HepG2 (cell line): ENCODE results near the gene SARNP. TPM values are rescaled to one million over a fixed set of nuclear protein-coding genes. Genes with fewer than 3 reads are reported as not detected.

Experiments used
- BRCA1 ChIP-seq: sonication (generic); formaldehyde crosslinking; IDR thresholded peaks from 2 replicates; pipeline ENCODE4 v1.4.0; 2020; ENCODE audit warnings: missing genetic modification reagents
- CHD4 ChIP-seq: fragments of 200-600 bp; sonication (generic); IDR thresholded peaks from 2 replicates; pipeline ENCODE4 v1.7.0; 2017; ENCODE audit warnings: mild to moderate bottlenecking, low read length, borderline replicate concordance
- FOXA3 ChIP-seq: IDR thresholded peaks from 2 replicates; pipeline ENCODE4 v1.6.1; 2016; ENCODE audit warnings: missing genetic modification reagents, missing compliant biosample characterization
- FOXK2 ChIP-seq: fragments of 450-650 bp; IDR thresholded peaks from 2 replicates; pipeline ENCODE4 v1.6.1; 2016
- GATAD2A ChIP-seq: IDR thresholded peaks from 2 replicates; pipeline ENCODE4 v1.6.1; 2016
- HDAC1 ChIP-seq: sonication (generic); formaldehyde crosslinking; IDR thresholded peaks from 2 replicates; pipeline ENCODE4 v1.5.1; 2020; ENCODE audit warnings: mild to moderate bottlenecking, missing genetic modification reagents
- HIVEP1 ChIP-seq: sonication (generic); formaldehyde crosslinking; IDR thresholded peaks from 2 replicates; pipeline ENCODE4 v1.4.0; 2020; ENCODE audit warnings: mild to moderate bottlenecking, missing genetic modification reagents
- NAIF1 ChIP-seq: sonication (generic); formaldehyde crosslinking; IDR thresholded peaks from 2 replicates; pipeline ENCODE4 v1.5.0; 2020; ENCODE audit warnings: mild to moderate bottlenecking, missing genetic modification reagents, borderline replicate concordance
- PHF8 ChIP-seq: sonication (generic); formaldehyde crosslinking; IDR thresholded peaks from 2 replicates; pipeline ENCODE4 v1.5.0; 2020; ENCODE audit warnings: missing genetic modification reagents
- POLR2G ChIP-seq: fragments of 200-400 bp; formaldehyde crosslinking; IDR thresholded peaks from 2 replicates; pipeline ENCODE4 v1.6.1; 2018; ENCODE audit warnings: mild to moderate bottlenecking, low read depth, low read length, moderate library complexity
- THAP11 ChIP-seq: IDR thresholded peaks from 2 replicates; pipeline ENCODE4 v1.6.1; 2016; ENCODE audit warnings: missing biosample characterization, missing genetic modification reagents
- ZBTB44 ChIP-seq: sonication (generic); formaldehyde crosslinking; IDR thresholded peaks from 2 replicates; pipeline ENCODE4 v1.4.0; 2020; ENCODE audit warnings: missing genetic modification reagents
- ZNF263 ChIP-seq: sonication (generic); formaldehyde crosslinking; IDR thresholded peaks from 2 replicates; pipeline ENCODE4 v1.4.0; 2020; ENCODE audit warnings: missing genetic modification reagents
- ZNF318 ChIP-seq: sonication (generic); formaldehyde crosslinking; IDR thresholded peaks from 2 replicates; pipeline ENCODE4 v1.4.0; 2020; ENCODE audit warnings: mild to moderate bottlenecking, missing genetic modification reagents
- ZNF431 ChIP-seq: sonication (generic); formaldehyde crosslinking; IDR thresholded peaks from 2 replicates; pipeline ENCODE4 v1.9.0; 2022; ENCODE audit warnings: missing genetic modification reagents, low read depth, mild to moderate bottlenecking, borderline replicate concordance
- ZNF572 ChIP-seq: sonication (generic); formaldehyde crosslinking; IDR thresholded peaks from 2 replicates; pipeline ENCODE4 v1.5.1; 2020; ENCODE audit warnings: mild to moderate bottlenecking, missing genetic modification reagents
- ZNF629 ChIP-seq: sonication (generic); formaldehyde crosslinking; conservative IDR thresholded peaks from 2 replicates; pipeline ENCODE4 v1.5.0; 2020; ENCODE audit warnings: missing genetic modification reagents
- ZNF691 ChIP-seq: sonication (generic); formaldehyde crosslinking; IDR thresholded peaks from 2 replicates; pipeline ENCODE4 v1.4.0; 2020; ENCODE audit warnings: missing genetic modification reagents, low read depth, mild to moderate bottlenecking, borderline replicate concordance
- polyA plus RNA-seq, 8 experiments: library from polyadenylated mRNA; depleted of rRNA in 3 of 8; stranded (reverse) in 7 of 8; unstranded in 1 of 8; fragments of >200 nt; fragmentation: Illumina TruSeq in 4 of 8; extraction: Trizol in 4 of 8; gene quantifications; 2 replicates each; pipeline versions ENCODE4 v1.2.1 to v1.2.3, GENCODE V29; 2011 to 2016; ENCODE audit warnings: low read depth in 4 of 8, missing spikeins in 1 of 8, mixed read lengths in 1 of 8; ENCODE audit not compliant: insufficient read depth in 1 of 8
- total RNA-seq, 5 experiments: library from RNA; depleted of rRNA; stranded (reverse); fragments of >200 nt; fragmentation: Illumina TruSeq; extraction: Trizol; gene quantifications; 2 replicates each; pipeline ENCODE4 v1.2.3, GENCODE V29; 2016; ENCODE audit warnings: low read depth in 1 of 5

Gene SARNP
- total and polyA plus RNA-seq, 2 of the 13 experiments (the other 11 are each of a cell fraction or from before 2014, with no cell fraction given): 59.0 to 95.4 TPM

GRCh38 chr12:55736780-55737580, 80.5 kb downstream of the SARNP start (continued):
- no peak for TF ChIP-seq ZNF318 (CRISPR knock-in tag)
- TF ChIP-seq THAP11 (CRISPR knock-in tag): peak; percentile 37; the same call in 1 of the 2 replicates
- no peak for TF ChIP-seq HDAC1
- no peak for TF ChIP-seq BRCA1 (CRISPR knock-in tag)
- TF ChIP-seq ZNF629 (CRISPR knock-in tag): peak; percentile 61
- TF ChIP-seq ZNF691 (CRISPR knock-in tag): peak; percentile 65; the same call in 1 of the 2 replicates
- TF ChIP-seq ZBTB44 (CRISPR knock-in tag): no peak
- TF ChIP-seq GATAD2A (CRISPR knock-in tag): peak; percentile 58
- TF ChIP-seq HIVEP1 (CRISPR knock-in tag): no peak
- TF ChIP-seq NAIF1 (CRISPR knock-in tag): no peak
- TF ChIP-seq POLR2G: no peak
- TF ChIP-seq ZNF263 (CRISPR knock-in tag): no peak
- TF ChIP-seq FOXK2: no peak
- TF ChIP-seq CHD4: no peak
- TF ChIP-seq PHF8 (CRISPR knock-in tag): no peak
- no peak for TF ChIP-seq ZNF431 (CRISPR knock-in tag)
- TF ChIP-seq FOXA3 (CRISPR knock-in tag): no peak
- 0 out of 2 replicates have a peak, but pooled peaks have one; percentile 69 for TF ChIP-seq ZNF572
